HG02571 (cell line): ENCODE measurements around the gene C16orf96.
"Not testable (repeated sequence)": the region's sequence is repeated elsewhere in the genome, so short reads cannot be mapped to it uniquely, and the experiment has no call there.

Experiments used
- ATAC-seq: cut with Tn5 transposase; IDR thresholded peaks from one replicate; pipeline ENCODE4 v1.9.1; 2021; ENCODE audit warnings: mild to moderate bottlenecking, moderate library complexity; ENCODE audit not compliant: unreplicated experiment

The C16orf96 gene

DNA sequence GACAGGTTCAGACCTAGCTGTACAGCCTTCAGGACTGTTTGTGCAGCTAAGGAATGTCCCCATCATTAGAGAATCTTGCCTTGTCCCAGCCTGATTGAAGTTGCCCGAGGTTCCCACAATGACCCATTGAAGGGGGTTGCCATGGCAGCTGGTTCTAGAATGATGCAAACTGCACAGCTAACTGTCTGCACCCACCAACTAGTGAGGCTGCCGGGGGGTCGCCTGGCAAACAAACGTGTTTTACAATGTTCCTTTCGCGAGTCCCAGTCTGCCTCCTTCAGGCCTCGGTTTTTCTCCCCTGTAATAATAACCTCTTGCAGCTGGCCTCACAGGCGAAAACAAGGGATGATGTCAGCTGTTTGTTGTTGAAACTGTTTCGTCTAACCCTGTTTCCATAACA is 5.5 kb downstream of the C16orf96 start:
- no peak for ATAC-seq

GRCh38 chr16:4564661-4565267 is 8.6 kb downstream of the C16orf96 start:
- ATAC-seq, result no peak

- no peak for ATAC-seq
These were observed 10.0 kb downstream of the C16orf96 start for GRCh38 chr16:4566144-4566543.

DNA sequence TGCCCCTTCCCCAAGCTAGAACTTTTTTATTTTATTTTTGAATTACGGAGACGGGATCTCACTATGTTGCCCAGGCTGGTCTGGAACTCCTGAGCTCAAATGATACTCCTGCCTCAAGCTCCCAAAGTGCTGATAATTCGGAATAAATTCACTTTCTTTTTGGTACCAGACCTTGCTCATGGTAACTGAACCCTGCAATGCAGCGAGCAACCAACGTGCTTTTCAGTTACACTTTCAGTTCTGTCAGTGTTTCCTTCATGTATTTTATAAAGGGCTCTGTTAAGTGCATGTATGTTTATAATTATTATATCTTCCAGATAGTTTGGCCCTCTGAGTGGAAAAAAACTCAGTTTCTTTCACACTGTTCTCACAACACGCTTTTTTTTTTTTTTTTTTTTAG is 13.9 kb downstream of the C16orf96 start:
- ATAC-seq, result no peak

GRCh38 chr16:4570688-4571321 is 14.7 kb downstream of the C16orf96 start:
- no peak for ATAC-seq

GRCh38 chr16:4572715-4573114 is 16.6 kb downstream of the C16orf96 start:
- no peak for ATAC-seq

GRCh38 chr16:4573926-4574325 is 17.8 kb downstream of the C16orf96 start:
- not testable (repeated sequence) for ATAC-seq

GRCh38 chr16:4574919-4575705 is 19.0 kb downstream of the C16orf96 start:
- ATAC-seq, result no peak

DNA sequence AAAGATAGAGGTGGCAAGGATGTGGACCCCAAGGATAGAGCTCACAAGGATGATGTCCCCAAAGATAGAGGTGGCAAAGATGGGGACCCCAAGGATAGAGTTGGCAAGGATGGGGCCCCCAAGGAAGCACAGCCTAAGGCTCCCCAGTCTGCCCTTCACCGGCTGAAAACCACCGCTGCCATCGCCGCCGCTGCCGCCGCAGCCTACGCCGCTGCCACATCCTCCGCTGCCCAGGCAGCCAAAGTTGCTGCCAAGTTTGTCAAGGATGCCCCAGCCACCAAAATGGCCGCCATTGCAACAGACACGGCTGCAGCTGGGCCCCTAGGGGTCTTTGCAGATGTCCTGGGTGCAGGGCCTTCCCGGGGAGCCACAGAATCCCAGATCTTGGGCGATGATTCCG is 19.9 kb downstream of the C16orf96 start:
- no peak for ATAC-seq

DNA sequence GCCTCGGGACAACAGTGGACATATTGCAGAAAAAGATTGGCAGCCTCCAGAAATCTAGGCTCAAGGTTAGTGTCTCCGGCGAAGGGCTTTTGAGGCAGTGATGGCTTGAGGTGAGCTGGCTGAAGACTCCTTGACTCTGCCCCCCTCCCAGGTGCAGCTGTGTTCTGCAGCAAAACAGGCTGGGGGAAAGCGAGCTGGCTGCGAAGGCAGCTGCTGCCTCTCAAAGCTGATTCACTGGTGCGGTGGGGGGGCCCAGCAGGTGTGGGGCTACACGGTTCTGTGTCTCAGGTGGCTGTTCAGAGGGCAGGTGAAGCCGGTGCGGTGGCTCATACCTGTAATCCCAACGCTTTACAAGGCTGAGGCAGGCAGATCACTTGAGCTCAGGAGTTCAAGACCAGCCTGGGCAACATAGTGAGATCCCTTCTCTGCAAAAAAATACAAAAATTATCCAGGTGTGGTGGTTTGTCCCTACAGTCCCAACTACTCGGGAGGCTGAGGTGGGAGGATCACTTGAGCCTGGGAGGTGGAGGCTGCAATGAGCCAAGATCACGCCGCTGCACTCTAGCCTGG is 22.9 kb downstream of the C16orf96 start:
- no peak for ATAC-seq

GRCh38 chr16:4580250-4580649 is 24.1 kb downstream of the C16orf96 start:
- no peak for ATAC-seq

GRCh38 chr16:4583906-4584305 is 27.8 kb downstream of the C16orf96 start:
- ATAC-seq, result no peak

DNA sequence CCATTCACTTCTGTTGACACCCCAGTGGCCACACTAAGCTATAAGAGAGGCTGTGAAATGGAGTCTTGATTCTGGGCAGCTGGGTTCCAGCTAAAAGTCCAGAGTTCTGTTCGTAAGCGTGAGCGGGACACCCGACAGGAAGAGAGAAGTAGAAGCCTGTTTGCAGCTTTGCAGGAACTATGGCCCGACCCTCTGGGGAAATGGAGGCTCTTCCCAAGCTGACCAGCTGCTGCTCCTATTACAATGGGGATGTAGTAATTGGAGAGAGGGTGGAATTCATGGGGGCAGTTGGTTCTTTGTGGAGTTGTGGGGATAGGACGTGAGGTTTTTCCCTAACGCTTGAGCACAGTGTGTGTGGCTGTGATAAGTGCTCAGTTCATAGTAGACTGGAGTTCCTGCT is 30.2 kb downstream of the C16orf96 start:
- no peak for ATAC-seq

DNA sequence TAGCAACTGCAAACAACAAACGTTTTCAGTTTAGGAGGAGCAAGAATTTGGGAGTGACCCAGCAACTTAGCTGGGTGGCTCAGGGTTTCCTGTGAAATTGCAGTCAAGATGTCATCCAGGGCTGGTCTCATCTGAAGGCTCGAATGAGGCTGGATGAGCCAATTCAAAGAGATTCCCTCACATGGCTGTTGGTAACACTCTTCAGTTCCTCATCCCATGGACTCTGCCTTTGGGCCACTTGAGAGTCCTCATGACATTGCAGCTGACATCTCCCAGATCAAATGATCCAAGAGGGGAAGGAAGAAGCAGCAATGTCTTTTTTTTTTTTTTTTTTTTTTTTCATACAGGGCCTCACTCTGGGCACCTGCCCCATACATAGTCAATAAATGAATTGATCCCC is 32.2 kb downstream of the C16orf96 start:
- ATAC-seq, result no peak

GRCh38 chr16:4588961-4589360 is 32.8 kb downstream of the C16orf96 start:
- no peak for ATAC-seq

- ATAC-seq, result no peak
These were observed 35.1 kb downstream of the C16orf96 start for GRCh38 chr16:4591191-4591590.

- ATAC-seq, result no peak
These were observed 35.7 kb downstream of the C16orf96 start for GRCh38 chr16:4591706-4592470.

DNA sequence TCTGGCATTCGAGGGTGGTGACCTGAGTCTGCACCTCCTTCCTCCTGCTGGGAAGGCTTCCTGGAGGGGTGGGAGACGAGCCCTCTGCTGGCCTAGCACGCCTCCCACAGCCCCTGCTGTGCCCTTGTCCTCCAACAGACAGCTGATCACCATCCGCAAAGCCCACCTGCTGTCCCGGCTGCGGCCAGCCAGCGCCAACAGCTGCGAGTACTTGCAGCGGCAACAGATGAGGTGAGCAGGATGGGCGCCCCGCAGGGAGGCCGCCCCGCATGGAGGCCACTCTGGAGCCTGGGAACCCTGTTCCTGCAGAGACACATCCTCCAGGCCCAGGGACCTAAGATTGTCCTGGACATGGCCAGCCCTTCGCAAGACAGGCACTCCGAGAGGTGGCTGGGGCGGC is 36.9 kb downstream of the C16orf96 start:
- no peak for ATAC-seq

DNA sequence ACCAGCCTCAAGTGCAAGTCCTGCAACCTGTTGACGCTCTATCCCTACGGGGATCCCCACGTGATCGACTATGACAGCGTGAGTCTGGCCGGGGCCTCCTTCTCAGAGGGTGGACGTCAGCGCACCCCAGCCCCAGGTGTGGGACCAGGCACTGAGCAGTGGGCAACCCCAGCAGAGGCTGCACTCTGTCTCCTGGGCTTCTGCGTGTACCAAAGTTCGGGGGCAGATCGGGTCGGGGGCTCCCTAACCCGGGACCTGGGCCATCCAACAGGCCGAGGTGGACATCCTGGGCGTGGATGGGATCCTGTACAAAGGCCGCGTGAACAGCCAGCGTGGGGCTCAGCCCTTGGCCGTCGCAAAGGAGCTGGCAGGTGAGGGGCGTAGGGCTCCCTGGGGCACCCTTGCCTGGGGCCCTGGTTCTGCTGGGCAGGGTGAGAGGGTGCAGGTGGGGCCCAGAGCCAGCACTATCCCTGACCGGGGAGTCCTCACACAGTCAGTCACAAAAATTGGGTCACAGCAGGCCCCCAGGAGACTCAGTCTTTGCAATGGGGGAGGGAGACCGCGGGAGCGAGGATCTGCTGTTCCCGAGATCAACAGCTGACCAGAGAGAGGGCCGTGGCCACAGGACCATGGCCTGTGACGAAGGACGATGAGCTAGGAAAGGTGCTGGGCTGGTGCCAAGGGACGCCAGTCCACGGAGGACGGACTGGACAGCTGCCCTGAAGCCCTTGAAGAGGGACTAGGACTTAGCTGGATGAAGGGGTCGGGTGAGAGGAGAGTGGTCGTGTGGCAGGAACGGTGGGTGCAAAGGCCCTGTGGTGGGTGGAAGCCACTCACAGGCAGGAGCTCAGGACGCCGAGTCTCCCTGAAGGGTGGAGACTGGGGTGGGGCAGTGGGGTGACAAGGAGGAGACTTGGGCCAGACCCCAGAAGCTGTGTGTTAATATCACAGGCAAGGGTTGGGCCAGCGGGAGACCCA is 38.6 kb downstream of the C16orf96 start:
- ATAC-seq, result no peak

DNA sequence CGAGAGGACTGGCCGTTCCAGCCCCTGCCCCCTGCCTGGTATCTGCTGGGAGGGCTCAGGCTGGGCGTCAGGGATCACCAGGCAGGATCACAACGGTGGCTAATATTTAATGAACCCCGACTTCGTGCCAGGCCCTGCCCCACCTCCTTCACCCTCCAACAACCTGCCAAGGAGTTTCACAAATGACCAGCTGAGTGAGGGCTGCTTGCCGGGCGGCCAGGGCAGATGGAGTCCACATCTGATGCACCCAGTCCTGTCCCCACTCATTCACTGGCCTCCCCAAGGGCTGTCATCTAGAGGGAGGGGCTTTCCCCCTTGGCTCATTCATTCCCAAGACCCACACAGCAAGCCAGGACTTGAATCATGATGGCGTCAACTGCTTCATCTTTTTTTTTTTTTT is 41.0 kb downstream of the C16orf96 start:
- ATAC-seq, result no peak
